WTC11 (cell line): ENCODE results near the gene PIP5K1A. TPM values are rescaled to one million over a fixed set of nuclear protein-coding genes. Genes with fewer than 3 reads are reported as not detected.

Source experiments
- ATAC-seq: fragments of 200-7000 bp; cut with Tn5 transposase; 2 replicates; pipeline ENCODE4 v1.10.0; 2021; ENCODE audit warnings: mild to moderate bottlenecking, moderate library complexity
- CTCF ChIA-PET: fragments of 300-600 bp; sonication (Branson Sonifier 250); formaldehyde crosslinking; loops from one replicate; lab custom pipeline; 2021; ENCODE audit warnings: antibody characterized with exemption; lab: Charles Lee
- POLR2A ChIA-PET: fragments of 350-600 bp; sonication (Branson Sonifier 250); formaldehyde crosslinking; loops from one replicate; lab custom pipeline; 2021; ENCODE audit warnings: antibody characterized with exemption; lab: Charles Lee
- DNase-seq: peaks from one replicate; pipeline ENCODE4 v3.0.0; 2021; ENCODE audit warnings: low spot score
- H3K27ac Mint-ChIP-seq: 2 replicates; pipeline ENCODE4 v1.8.0; 2021; ENCODE audit warnings: mixed read lengths
- H3K27me3 Mint-ChIP-seq: 2 replicates; pipeline ENCODE4 v1.8.0; 2021; ENCODE audit warnings: low read depth, mild to moderate bottlenecking, moderate library complexity, mixed read lengths
- H3K36me3 Mint-ChIP-seq: 2 replicates; pipeline ENCODE4 v1.8.0; 2021; ENCODE audit warnings: mixed read lengths
- H3K4me1 Mint-ChIP-seq: 2 replicates; pipeline ENCODE4 v1.8.0; 2022; ENCODE audit warnings: mixed read lengths
- H3K4me3 Mint-ChIP-seq: 2 replicates; pipeline ENCODE4 v1.8.0; 2021; ENCODE audit warnings: mild to moderate bottlenecking, moderate library complexity, mixed read lengths
- H3K9me3 Mint-ChIP-seq: 2 replicates; pipeline ENCODE4 v1.8.0; 2021; ENCODE audit warnings: mixed read lengths
- FOXK1 ChIP-seq: sonication (generic); formaldehyde crosslinking; IDR thresholded peaks from 2 replicates; pipeline ENCODE4 v1.8.0; 2022; ENCODE audit warnings: mild to moderate bottlenecking, moderate library complexity, missing genetic modification reagents
- GRHL2 ChIP-seq: fragments of 250-450 bp; sonication (Bioruptor Pico); IDR thresholded peaks from 2 replicates; pipeline ENCODE4 v1.8.0; 2022; ENCODE audit warnings: mild to moderate bottlenecking, moderate library complexity; ENCODE audit not compliant: insufficient replicate concordance, severe bottlenecking
- NFYB ChIP-seq: sonication (generic); formaldehyde crosslinking; conservative IDR thresholded peaks from 2 replicates; pipeline ENCODE4 v1.8.0; 2022; ENCODE audit warnings: low read depth, missing genetic modification reagents
- total RNA-seq: library from RNA; stranded (reverse); gene quantifications from 3 replicates; pipeline ENCODE4 v1.2.3, GENCODE V29; 2021
- TF ChIP-seq, protein P1 (sequence below): fragments of 250-450 bp; sonication (Bioruptor Pico); IDR thresholded peaks from 2 replicates; pipeline ENCODE4 v2.1.2; 2022; ENCODE audit warnings: mild to moderate bottlenecking, moderate library complexity
- TF ChIP-seq, protein P2 (sequence below): sonication (generic); formaldehyde crosslinking; IDR thresholded peaks from 2 replicates; pipeline ENCODE4 v1.8.1; 2022; ENCODE audit warnings: mild to moderate bottlenecking, missing genetic modification reagents, moderate library complexity, borderline replicate concordance
- TF ChIP-seq, protein P3 (sequence below): fragments of 250-450 bp; sonication (Bioruptor Pico); IDR thresholded peaks from 2 replicates; pipeline ENCODE4 v1.9.0; 2021; ENCODE audit warnings: moderate library complexity, mild to moderate bottlenecking, inconsistent platforms, borderline replicate concordance
- TF ChIP-seq, protein P4 (sequence below): sonication (generic); formaldehyde crosslinking; IDR thresholded peaks from 2 replicates; pipeline ENCODE4 v1.8.1; 2022; ENCODE audit warnings: mild to moderate bottlenecking, moderate library complexity, missing genetic modification reagents
- TF ChIP-seq, protein P5 (sequence below): fragments of 250-450 bp; sonication (Bioruptor Pico); IDR thresholded peaks from 2 replicates; pipeline ENCODE4 v1.9.0; 2021; ENCODE audit warnings: mild to moderate bottlenecking
- TF ChIP-seq, protein P6 (sequence below): sonication (generic); formaldehyde crosslinking; IDR thresholded peaks from 2 replicates; pipeline ENCODE4 v1.8.1; 2022; ENCODE audit warnings: low read depth, mild to moderate bottlenecking, moderate library complexity, missing genetic modification reagents, borderline replicate concordance

The PIP5K1A gene
- total RNA-seq, 1 experiment from 2014 or later: 81.3 TPM

DNA sequence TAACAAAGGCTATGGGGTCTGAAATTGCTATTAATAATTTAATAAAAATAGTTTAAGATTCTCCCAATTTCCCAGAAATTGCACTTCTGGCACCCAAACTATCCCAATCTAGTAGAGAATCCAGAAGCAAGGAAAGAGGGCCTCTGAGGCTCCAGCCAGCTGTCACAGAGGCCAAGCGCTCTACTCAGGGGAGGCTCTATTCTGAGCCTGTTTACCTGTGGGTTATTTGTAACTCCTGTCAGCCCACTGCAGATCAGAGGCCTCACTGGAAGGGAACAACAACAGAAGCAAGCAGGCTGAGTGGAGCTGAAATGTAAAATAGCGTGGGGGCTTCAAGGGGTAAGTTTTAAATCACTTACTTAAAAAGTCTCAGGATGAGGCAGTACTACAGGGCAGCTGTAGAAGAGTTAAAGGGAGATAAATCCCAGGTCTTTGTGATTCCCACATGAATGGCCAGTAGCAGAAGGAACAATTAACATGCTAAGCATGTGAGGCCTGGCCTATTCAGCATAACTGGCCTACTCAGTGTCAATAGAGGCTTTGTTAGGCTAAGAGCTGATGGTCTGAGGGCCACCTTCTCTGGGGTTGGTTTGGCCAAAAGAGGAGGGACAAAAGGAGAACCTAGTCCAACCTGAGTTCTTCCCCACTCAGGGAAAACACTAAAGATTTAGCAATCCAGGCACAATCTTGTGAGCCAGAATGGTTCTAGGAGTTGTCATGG lies 96.5 kb downstream of the PIP5K1A start:
- H3K27me3 Mint-ChIP-seq: no peaks in the 10 kb centered on the region
- 0 out of 2 replicates have a peak overlapping the region, but pooled peaks have one; percentile 17 for H3K4me3 Mint-ChIP-seq
- peak overlapping the region; percentile 96 for H3K27ac Mint-ChIP-seq
- DNase-seq (no peak), ATAC-seq (peak; percentile 80)
- TF ChIP-seq, protein P1, sequence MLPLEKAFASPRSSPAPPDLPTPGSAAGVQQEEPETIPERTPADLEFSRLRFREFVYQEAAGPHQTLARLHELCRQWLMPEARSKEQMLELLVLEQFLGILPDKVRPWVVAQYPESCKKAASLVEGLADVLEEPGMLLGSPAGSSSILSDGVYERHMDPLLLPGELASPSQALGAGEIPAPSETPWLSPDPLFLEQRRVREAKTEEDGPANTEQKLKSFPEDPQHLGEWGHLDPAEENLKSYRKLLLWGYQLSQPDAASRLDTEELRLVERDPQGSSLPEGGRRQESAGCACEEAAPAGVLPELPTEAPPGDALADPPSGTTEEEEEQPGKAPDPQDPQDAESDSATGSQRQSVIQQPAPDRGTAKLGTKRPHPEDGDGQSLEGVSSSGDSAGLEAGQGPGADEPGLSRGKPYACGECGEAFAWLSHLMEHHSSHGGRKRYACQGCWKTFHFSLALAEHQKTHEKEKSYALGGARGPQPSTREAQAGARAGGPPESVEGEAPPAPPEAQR (CRISPR knock-in tag): no peak
- TF ChIP-seq, protein P2, sequence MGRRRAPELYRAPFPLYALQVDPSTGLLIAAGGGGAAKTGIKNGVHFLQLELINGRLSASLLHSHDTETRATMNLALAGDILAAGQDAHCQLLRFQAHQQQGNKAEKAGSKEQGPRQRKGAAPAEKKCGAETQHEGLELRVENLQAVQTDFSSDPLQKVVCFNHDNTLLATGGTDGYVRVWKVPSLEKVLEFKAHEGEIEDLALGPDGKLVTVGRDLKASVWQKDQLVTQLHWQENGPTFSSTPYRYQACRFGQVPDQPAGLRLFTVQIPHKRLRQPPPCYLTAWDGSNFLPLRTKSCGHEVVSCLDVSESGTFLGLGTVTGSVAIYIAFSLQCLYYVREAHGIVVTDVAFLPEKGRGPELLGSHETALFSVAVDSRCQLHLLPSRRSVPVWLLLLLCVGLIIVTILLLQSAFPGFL (CRISPR knock-in tag): no peak
- TF ChIP-seq, protein P3, sequence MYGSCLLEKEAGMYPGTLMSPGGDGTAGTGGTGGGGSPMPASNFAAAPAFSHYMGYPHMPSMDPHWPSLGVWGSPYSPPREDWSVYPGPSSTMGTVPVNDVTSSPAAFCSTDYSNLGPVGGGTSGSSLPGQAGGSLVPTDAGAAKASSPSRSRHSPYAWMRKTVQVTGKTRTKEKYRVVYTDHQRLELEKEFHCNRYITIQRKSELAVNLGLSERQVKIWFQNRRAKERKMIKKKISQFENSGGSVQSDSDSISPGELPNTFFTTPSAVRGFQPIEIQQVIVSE (CRISPR knock-in tag): no peak
- TF ChIP-seq GRHL2 (no peak), FOXK1 (CRISPR knock-in tag) (0 out of 2 replicates have a peak, but pooled peaks have one; percentile 33), NFYB (no peak)
- TF ChIP-seq, protein P4, sequence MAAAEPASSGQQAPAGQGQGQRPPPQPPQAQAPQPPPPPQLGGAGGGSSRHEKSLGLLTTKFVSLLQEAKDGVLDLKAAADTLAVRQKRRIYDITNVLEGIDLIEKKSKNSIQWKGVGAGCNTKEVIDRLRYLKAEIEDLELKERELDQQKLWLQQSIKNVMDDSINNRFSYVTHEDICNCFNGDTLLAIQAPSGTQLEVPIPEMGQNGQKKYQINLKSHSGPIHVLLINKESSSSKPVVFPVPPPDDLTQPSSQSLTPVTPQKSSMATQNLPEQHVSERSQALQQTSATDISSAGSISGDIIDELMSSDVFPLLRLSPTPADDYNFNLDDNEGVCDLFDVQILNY: no peak
- TF ChIP-seq, protein P5, sequence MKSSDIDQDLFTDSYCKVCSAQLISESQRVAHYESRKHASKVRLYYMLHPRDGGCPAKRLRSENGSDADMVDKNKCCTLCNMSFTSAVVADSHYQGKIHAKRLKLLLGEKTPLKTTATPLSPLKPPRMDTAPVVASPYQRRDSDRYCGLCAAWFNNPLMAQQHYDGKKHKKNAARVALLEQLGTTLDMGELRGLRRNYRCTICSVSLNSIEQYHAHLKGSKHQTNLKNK (CRISPR knock-in tag): 0 out of 2 replicates have a peak, but pooled peaks have one; percentile 32
- TF ChIP-seq, protein P6, sequence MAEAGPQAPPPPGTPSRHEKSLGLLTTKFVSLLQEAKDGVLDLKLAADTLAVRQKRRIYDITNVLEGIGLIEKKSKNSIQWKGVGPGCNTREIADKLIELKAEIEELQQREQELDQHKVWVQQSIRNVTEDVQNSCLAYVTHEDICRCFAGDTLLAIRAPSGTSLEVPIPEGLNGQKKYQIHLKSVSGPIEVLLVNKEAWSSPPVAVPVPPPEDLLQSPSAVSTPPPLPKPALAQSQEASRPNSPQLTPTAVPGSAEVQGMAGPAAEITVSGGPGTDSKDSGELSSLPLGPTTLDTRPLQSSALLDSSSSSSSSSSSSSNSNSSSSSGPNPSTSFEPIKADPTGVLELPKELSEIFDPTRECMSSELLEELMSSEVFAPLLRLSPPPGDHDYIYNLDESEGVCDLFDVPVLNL (CRISPR knock-in tag): no peak
- CTCF ChIA-PET: interaction anchor here (0.7 to 5.5 kb wide), 7 partner anchors 11 to 299 kb away, joined by 3 to 36 read pairs (median 4); partner anchors contain the start of gene PSMB4
- H3K4me1 Mint-ChIP-seq: peaks cover 30% of the 10 kb centered on the region
- H3K36me3 Mint-ChIP-seq: peaks cover 51% of the 10 kb centered on the region
- POLR2A ChIA-PET: interaction anchor here (0.7 to 2.7 kb wide), 6 partner anchors 12 to 299 kb away, joined by 3 to 16 read pairs (median 4); partner anchors contain the start of genes PI4KB, RFX5 and ZNF687
- H3K9me3 Mint-ChIP-seq: no peaks in the 10 kb centered on the region

Other genes starting within 250 kb of the PIP5K1A start
- 182 to 203 TPM (median 200 TPM) in 3 replicates for gene CERS2, start 223.7 kb upstream of the PIP5K1A start, total RNA-seq
- 1.5 to 1.6 TPM (median 1.6 TPM) in 3 replicates for gene ANXA9, start 216.3 kb upstream of the PIP5K1A start, total RNA-seq
- 10.1 to 11.2 TPM (median 11.0 TPM) in 3 replicates for gene MINDY1, start 191.7 kb upstream of the PIP5K1A start, total RNA-seq
- 24.5 to 29.6 TPM (median 28.5 TPM) in 3 replicates for gene PRUNE1, start 190.1 kb upstream of the PIP5K1A start, total RNA-seq
- 2.5 to 4.0 TPM (median 3.8 TPM) in 3 replicates for gene BNIPL, start 162.0 kb upstream of the PIP5K1A start, total RNA-seq
- gene C1orf56, start 150.8 kb upstream of the PIP5K1A start, total RNA-seq: 2.9 to 5.4 TPM (median 3.6 TPM) in 3 replicates
- 72.8 to 76.3 TPM (median 75.5 TPM) in 3 replicates for gene CDC42SE1, start 138.9 kb upstream of the PIP5K1A start, total RNA-seq
- 12.7 to 16.4 TPM (median 13.6 TPM) in 3 replicates for gene MLLT11, start 138.2 kb upstream of the PIP5K1A start, total RNA-seq
- gene GABPB2, start 127.8 kb upstream of the PIP5K1A start, total RNA-seq: 1.4 to 3.3 TPM (median 1.7 TPM) in 3 replicates
- 16.3 to 21.0 TPM (median 18.1 TPM) in 3 replicates for gene SEMA6C, start 51.9 kb upstream of the PIP5K1A start, total RNA-seq
- gene TNFAIP8L2, start 41.9 kb upstream of the PIP5K1A start, total RNA-seq: 0.15 TPM in 1 of 3 replicates, not detected in the others
- 6.3 to 7.8 TPM (median 6.9 TPM) in 3 replicates for gene LYSMD1, start 32.6 kb upstream of the PIP5K1A start, total RNA-seq
- gene SCNM1, start 32.4 kb upstream of the PIP5K1A start, total RNA-seq: 35.3 to 45.3 TPM (median 35.8 TPM) in 3 replicates
- gene TMOD4, start 22.6 kb upstream of the PIP5K1A start, total RNA-seq: 0.66 to 0.82 TPM (median 0.79 TPM) in 3 replicates
- gene VPS72, start 8.4 kb upstream of the PIP5K1A start, total RNA-seq: 87.2 to 103 TPM (median 97.6 TPM) in 3 replicates
- 184 to 202 TPM (median 186 TPM) in 3 replicates for gene PSMD4, start 56.2 kb downstream of the PIP5K1A start, total RNA-seq
- 54.1 to 56.8 TPM (median 55.1 TPM) in 3 replicates for gene ZNF687, start 83.7 kb downstream of the PIP5K1A start, total RNA-seq
- 25.6 to 33.6 TPM (median 30.5 TPM) in 3 replicates for gene PI4KB, start 128.9 kb downstream of the PIP5K1A start, total RNA-seq
- gene RFX5, start 148.7 kb downstream of the PIP5K1A start, total RNA-seq: 59.2 to 69.2 TPM (median 67.7 TPM) in 3 replicates
- gene SELENBP1, start 174.2 kb downstream of the PIP5K1A start, total RNA-seq: 17.9 to 23.9 TPM (median 20.2 TPM) in 3 replicates
- gene PSMB4, start 201.0 kb downstream of the PIP5K1A start, total RNA-seq: 360 to 414 TPM (median 383 TPM) in 3 replicates